ENCODE results near the gene HEXIM2. TPM values are rescaled to one million over a fixed set of nuclear protein-coding genes. Genes with fewer than 3 reads are reported as not detected.
A peak's percentile ranks its signal among the peaks of the same experiment; 100 is the strongest.

Gene HEXIM2
- total RNA-seq, 2 experiments from 2014 or later = 4.1 to 4.2 TPM

GRCh38 chr17:45155483-45155882 lies 6.2 kb upstream of the HEXIM2 start:
- intact Hi-C loops (cut with micrococcal nuclease) = no loop called here
- Mint-ChIP-seq H3K9me3 (no peaks in the 10 kb centered on the region), H3K4me1 (ENCODE audit: low read depth) (peaks cover 53% of the 10 kb centered on the region), H3K36me3 (ENCODE audit: low read depth) (peaks cover 22% of the 10 kb centered on the region), H3K4me3 (no peak overlapping the region), H3K27me3 (no peaks in the 10 kb centered on the region), H3K27ac (peak overlapping the region; percentile 71)
- no peak for DNase-seq
- POLR2A ChIA-PET = interaction anchor here (0.8 to 1.5 kb wide), 3 partner anchors 19 to 66 kb away, joined by 3 to 4 read pairs (median 3); partner anchors contain the start of gene ACBD4
- no peak for ATAC-seq
- no peak for TF ChIP-seq CTCF (IDR thresholded peaks at IDR 0.05)
- CTCF ChIA-PET = interaction anchor here (0.6 to 14.4 kb wide), 4 partner anchors 17 to 41 kb away, joined by 3 to 352 read pairs (median 33); partner anchors contain the start of gene ACBD4

- no peak for TF ChIP-seq CTCF (IDR thresholded peaks at IDR 0.05)
- ChIA-PET CTCF (interaction anchor here (8.3 to 14.4 kb wide), 3 partner anchors 6 to 41 kb away, joined by 60 to 352 read pairs (median 145); partner anchors contain the start of genes ACBD4 and HEXIM1), POLR2A (interaction anchor here (1.0 to 1.5 kb wide), 4 partner anchors 8 to 65 kb away, joined by 3 to 10 read pairs (median 4); partner anchors contain the start of genes ACBD4 and HEXIM1)
- Mint-ChIP-seq H3K27me3 (no peaks in the 10 kb centered on the region), H3K4me1 (ENCODE audit: low read depth) (peaks cover 46% of the 10 kb centered on the region), H3K9me3 (no peaks in the 10 kb centered on the region), H3K4me3 (no peak overlapping the region), H3K27ac (peak overlapping the region; percentile 51), H3K36me3 (ENCODE audit: low read depth) (peaks cover 24% of the 10 kb centered on the region)
- ATAC-seq (no peak), DNase-seq (no peak)
- intact Hi-C loops (cut with micrococcal nuclease) = no loop called here
Observed at GRCh38 chr17:45156242-45156641, 5.4 kb upstream of the HEXIM2 start.

GRCh38 chr17:45160447-45161287 lies 1.0 kb upstream of the HEXIM2 start:
- no peaks in the 10 kb centered on the region for H3K9me3 Mint-ChIP-seq
- DNase-seq (peak; percentile 59), ATAC-seq (peak; percentile 5)
- ChIA-PET CTCF (interaction anchor here (0.7 to 9.0 kb wide), 12 partner anchors 9 to 117 kb away, joined by 3 to 145 read pairs (median 4); partner anchors contain the start of genes ACBD4 and HEXIM1), POLR2A (interaction anchor here (0.8 to 6.2 kb wide), 15 partner anchors 10 to 153 kb away, joined by 3 to 200 read pairs (median 4); partner anchors contain the start of gene HEXIM1)
- peaks cover 24% of the 10 kb centered on the region for H3K36me3 Mint-ChIP-seq (ENCODE audit: low read depth)
- intact Hi-C loops (cut with micrococcal nuclease) = loop anchor here (2.0 kb wide), 1 partner anchor 14 kb away; no protein-coding TSS in a partner anchor
- peak overlapping the region; percentile 95 for H3K4me3 Mint-ChIP-seq
- peak overlapping the region; percentile 99 for H3K27ac Mint-ChIP-seq
- H3K27me3 Mint-ChIP-seq = no peaks in the 10 kb centered on the region
- TF ChIP-seq CTCF (IDR thresholded peaks at IDR 0.05) = no peak
- peaks cover 41% of the 10 kb centered on the region for H3K4me1 Mint-ChIP-seq (ENCODE audit: low read depth)

GRCh38 chr17:45162025-45162687 lies 481 bp downstream of the HEXIM2 start:
- Mint-ChIP-seq H3K27me3 (no peaks in the 10 kb centered on the region), H3K36me3 (ENCODE audit: low read depth) (peaks cover 24% of the 10 kb centered on the region), H3K9me3 (no peaks in the 10 kb centered on the region), H3K4me3 (peak overlapping the region; percentile 95), H3K4me1 (ENCODE audit: low read depth) (peaks cover 32% of the 10 kb centered on the region), H3K27ac (peak overlapping the region; percentile 99)
- TF ChIP-seq CTCF (IDR thresholded peaks at IDR 0.05) = no peak
- CTCF ChIA-PET = interaction anchor here (0.6 to 9.0 kb wide), 9 partner anchors 10 to 115 kb away, joined by 3 to 145 read pairs (median 5); partner anchors contain the start of genes ACBD4 and HEXIM1
- DNase-seq (no peak), ATAC-seq (no peak)
- intact Hi-C loops (cut with micrococcal nuclease) = no loop called here
- POLR2A ChIA-PET = interaction anchor here (1.1 to 6.2 kb wide), 4 partner anchors 10 to 62 kb away, joined by 3 to 200 read pairs (median 24); partner anchors contain the start of gene HEXIM1

All from activated CD8-positive, alpha-beta T cell treated with anti-CD3 and anti-CD28 coated beads for 36 hours (primary cell).